ENCODE results near the gene C19orf12.
"Not testable (repeated sequence)": the region's sequence is repeated elsewhere in the genome, so short reads cannot be mapped to it uniquely, and the experiment has no call there.

The C19orf12 gene

DNA sequence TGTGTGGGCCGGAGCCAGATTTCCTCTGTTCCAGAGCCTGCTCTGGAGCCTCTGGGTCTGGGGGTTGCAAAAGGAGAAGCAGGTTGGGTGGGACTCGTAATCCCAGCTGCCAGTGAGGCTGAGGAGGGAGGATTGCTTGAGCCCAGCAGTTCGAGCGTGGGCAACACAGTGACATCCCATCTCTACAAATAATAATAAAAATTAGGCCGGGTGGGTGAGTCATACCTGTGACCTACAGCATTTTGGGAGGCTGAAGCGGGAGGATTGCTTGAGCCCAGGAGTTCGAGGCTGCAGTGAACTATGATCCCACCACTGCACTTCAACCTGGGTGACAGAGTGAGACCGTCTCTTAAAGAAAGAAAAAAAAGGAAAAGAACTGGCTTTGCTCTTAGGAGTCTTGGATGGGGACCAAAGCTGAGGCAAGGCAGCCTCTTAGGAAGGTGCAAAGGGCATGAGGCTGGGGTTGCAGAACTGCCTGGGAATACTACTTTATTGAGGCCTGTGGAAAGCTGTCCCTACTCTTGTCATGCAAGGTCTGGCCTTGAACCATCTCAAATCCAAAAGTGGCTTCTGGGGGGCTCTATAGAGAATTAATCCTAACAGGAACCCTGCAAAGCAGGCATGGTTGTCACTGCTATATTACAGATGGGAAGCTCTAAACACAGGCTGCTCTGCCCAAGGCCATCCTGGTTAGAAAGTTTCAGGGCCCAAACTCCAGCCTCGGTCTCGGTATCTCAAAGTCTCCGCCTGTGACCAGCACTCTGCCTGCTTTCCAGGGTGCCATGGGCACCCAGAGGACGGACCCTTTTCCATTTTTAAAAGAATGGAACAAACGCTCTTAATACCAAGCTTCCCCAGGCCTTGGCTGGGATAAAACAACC, 880 bp upstream of the C19orf12 start:
- H3K4me3 ChIP-seq (ENCODE audit: low read depth, low read length), result peak overlapping the region; percentile 75
- DNase-seq (ENCODE audit: low read depth), result peak; percentile 44
- TF ChIP-seq, protein P1, sequence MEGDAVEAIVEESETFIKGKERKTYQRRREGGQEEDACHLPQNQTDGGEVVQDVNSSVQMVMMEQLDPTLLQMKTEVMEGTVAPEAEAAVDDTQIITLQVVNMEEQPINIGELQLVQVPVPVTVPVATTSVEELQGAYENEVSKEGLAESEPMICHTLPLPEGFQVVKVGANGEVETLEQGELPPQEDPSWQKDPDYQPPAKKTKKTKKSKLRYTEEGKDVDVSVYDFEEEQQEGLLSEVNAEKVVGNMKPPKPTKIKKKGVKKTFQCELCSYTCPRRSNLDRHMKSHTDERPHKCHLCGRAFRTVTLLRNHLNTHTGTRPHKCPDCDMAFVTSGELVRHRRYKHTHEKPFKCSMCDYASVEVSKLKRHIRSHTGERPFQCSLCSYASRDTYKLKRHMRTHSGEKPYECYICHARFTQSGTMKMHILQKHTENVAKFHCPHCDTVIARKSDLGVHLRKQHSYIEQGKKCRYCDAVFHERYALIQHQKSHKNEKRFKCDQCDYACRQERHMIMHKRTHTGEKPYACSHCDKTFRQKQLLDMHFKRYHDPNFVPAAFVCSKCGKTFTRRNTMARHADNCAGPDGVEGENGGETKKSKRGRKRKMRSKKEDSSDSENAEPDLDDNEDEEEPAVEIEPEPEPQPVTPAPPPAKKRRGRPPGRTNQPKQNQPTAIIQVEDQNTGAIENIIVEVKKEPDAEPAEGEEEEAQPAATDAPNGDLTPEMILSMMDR (IDR thresholded peaks at IDR 0.05; ENCODE audit: low read depth, low read length), result no peak
- TF ChIP-seq POLR2A (IDR thresholded peaks at IDR 0.05; ENCODE audit: extremely low read depth, insufficient read length), result no peak
- no peak for TF ChIP-seq MYC (IDR thresholded peaks at IDR 0.05; ENCODE audit: low read depth, low read length)
- TF ChIP-seq, protein P2, sequence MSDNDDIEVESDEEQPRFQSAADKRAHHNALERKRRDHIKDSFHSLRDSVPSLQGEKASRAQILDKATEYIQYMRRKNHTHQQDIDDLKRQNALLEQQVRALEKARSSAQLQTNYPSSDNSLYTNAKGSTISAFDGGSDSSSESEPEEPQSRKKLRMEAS (IDR thresholded peaks at IDR 0.05; ENCODE audit: low read depth, low read length), result no peak

DNA sequence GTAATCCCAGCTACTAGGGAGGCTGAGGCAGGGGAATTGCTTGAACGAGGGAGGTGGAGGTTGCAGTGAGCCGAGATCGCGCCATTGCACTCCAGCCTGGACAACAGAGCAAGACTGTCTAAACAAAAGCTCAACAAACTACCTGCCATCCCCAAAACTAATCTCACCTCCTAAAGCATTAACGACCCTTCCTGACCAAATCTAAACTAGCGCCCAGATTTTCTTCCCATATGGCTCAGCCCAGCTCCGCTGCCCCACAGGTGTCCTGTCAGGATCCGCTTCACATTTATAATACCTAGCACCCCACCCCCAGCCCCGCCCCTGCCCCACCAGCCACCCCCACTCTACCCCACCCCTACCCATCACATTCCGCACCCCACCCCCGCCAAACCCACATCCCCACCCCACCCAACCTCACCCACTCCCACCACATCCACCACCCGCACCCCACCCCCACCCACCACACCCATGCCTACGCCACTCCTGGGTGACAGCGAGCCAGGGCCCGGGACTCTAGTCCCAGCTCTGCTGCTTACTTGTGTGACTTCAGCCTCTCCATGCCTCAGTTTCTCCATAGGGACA, 599 bp downstream of the C19orf12 start:
- TF ChIP-seq, protein P2 (IDR thresholded peaks at IDR 0.05; ENCODE audit: low read depth, low read length), result no peak
- TF ChIP-seq POLR2A (IDR thresholded peaks at IDR 0.05; ENCODE audit: extremely low read depth, insufficient read length), result no peak
- TF ChIP-seq, protein P1 (IDR thresholded peaks at IDR 0.05; ENCODE audit: low read depth, low read length), result no peak
- TF ChIP-seq MYC (IDR thresholded peaks at IDR 0.05; ENCODE audit: low read depth, low read length), result no peak
- DNase-seq (ENCODE audit: low read depth), result peak; percentile 13
- peak overlapping the region; percentile 70 for H3K4me3 ChIP-seq (ENCODE audit: low read depth, low read length)

DNA sequence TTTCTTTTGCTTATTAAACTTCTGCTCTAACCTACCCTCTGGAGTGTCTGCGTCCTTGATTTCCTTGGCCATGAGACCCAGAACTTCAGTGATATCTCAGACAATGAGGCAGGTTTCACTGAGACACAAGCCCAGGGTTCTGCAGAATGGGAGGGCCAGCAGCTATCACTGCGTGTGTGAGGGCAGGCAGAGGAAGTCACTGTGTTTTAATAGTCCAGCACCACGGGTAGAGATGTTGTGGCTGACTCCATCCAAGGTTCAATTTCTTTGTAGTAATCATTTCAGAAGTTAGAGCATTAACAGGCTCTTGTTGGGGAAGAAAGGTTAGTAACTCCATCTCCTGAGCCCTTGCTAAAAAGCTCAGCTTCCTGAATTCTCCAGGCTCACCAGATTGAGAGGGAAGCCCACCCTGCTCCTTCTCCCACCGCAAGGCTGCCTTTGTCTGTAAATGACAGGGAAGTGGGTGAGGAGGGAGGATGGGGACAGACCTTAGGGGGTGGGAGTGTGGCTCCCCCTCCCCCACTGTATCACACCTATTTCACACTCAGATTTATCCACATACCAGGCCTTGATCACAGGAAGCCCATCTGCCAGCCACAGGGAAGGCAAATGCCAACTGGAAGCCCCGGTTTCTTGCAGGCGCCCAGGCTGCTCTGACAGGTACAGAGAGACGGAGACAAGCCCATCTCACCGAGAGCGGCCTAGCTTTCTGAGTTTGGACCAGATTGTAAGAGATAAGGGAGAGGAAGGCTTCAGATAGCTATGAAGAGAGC, 2.1 kb downstream of the C19orf12 start:
- no peak for DNase-seq (ENCODE audit: low read depth)
- TF ChIP-seq POLR2A (IDR thresholded peaks at IDR 0.05; ENCODE audit: extremely low read depth, insufficient read length) (no peak), MYC (IDR thresholded peaks at IDR 0.05; ENCODE audit: low read depth, low read length) (no peak)
- TF ChIP-seq, protein P1 (IDR thresholded peaks at IDR 0.05; ENCODE audit: low read depth, low read length), result no peak
- TF ChIP-seq, protein P2 (IDR thresholded peaks at IDR 0.05; ENCODE audit: low read depth, low read length), result no peak
- no peak overlapping the region for H3K4me3 ChIP-seq (ENCODE audit: low read depth, low read length)

DNA sequence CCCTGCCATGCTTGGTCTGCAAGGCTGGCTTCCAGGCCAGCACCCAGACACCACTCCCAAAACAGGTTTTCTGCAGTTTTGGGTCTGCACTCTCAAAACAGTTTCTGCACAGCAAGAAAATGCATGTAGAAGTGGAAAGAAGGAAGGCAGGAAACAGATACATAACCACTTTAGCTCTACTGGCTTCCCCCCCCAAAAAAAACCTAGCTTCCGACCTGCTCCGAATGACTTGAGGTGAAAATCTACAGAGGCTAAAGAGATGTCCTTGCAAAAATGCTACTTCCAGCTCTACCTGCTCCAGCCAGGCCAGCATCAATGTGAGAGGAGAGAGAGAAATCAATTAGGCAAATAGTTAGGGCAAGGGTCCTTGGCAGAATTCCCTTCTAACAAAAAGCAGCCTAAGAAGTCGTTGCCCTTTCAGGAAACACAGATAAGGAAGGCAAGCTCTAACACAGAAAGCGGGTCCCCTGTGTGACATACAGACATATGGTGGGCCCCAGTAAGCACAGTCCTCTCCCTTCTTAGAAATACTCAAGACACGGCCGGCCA, 3.4 kb downstream of the C19orf12 start:
- no peak overlapping the region for H3K4me3 ChIP-seq (ENCODE audit: low read depth, low read length)
- no peak for DNase-seq (ENCODE audit: low read depth)
- TF ChIP-seq, protein P1 (IDR thresholded peaks at IDR 0.05; ENCODE audit: low read depth, low read length), result no peak
- no peak for TF ChIP-seq POLR2A (IDR thresholded peaks at IDR 0.05; ENCODE audit: extremely low read depth, insufficient read length)
- TF ChIP-seq MYC (IDR thresholded peaks at IDR 0.05; ENCODE audit: low read depth, low read length), result no peak
- TF ChIP-seq, protein P2 (IDR thresholded peaks at IDR 0.05; ENCODE audit: low read depth, low read length), result no peak

DNA sequence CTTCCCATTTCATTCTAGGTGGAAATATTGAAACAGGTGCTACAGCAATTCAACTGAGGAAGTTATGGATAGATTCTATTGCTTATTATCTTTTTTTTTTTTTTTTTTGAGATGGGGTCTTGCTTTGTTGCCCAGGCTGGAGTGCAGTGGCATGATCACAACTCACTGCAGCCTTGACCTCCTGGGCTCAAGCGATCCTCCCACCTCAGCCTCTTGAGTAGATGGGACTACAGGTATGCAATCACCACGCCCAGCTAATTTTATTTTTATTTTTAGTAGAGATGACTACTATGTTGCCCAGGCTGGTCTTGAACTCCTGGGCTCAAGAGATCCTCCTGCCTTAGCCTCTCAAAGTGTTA, 5.6 kb downstream of the C19orf12 start:
- DNase-seq (ENCODE audit: low read depth); H3K4me3 ChIP-seq (ENCODE audit: low read depth, low read length): not testable (repeated sequence)

All from NB4 (cell line).